Activated gamma-delta T cell (primary cell): ENCODE data around the gene UNC13B.
"Not testable (repeated sequence)": the region's sequence is repeated elsewhere in the genome, so short reads cannot be mapped to it uniquely, and the experiment has no call there.

Source experiments
- DNase-seq: peaks from one replicate; lab custom pipeline; 2025; lab: John Stamatoyannopoulos, UW

Gene UNC13B

DNA sequence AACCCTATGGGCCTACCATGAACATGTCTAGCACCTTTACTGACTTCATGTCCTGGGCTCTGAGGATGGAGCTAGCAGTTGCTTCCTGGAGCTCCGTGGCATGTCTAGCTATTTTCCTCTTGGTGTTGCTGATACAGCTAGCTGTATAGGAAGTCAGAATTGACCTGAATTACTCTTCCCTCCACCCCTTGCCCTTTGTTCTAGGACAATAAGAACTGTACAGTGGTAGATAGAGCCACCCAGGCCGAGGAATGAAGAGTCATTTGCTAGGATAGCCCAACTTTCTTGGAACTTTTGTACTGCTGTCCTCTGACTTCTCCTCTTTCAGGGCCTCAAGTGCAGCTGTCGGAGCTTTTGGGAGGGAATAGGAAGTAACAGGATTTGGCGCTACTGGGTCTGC, 218.2 kb downstream of the UNC13B start:
- no peak for DNase-seq

DNA sequence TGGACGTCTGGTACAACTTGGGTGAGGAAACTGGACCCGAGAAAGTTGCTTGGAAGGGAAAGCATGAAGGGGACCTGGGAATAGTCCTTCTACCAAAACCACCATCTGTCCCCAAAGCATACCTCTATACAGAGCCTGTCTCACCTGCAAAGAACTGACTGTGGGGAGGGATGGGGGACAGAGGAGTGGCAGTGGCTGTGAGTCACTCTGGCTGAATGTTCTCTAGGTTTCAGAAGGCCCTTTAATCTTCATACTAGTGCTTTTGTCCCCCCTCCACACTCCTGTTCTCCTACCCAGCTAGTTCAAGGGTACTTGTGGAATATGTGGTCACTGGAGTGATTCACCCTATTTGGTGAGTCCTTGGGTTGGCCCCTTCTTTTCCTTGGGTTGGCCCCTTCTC, 218.8 kb downstream of the UNC13B start:
- no peak for DNase-seq

DNA sequence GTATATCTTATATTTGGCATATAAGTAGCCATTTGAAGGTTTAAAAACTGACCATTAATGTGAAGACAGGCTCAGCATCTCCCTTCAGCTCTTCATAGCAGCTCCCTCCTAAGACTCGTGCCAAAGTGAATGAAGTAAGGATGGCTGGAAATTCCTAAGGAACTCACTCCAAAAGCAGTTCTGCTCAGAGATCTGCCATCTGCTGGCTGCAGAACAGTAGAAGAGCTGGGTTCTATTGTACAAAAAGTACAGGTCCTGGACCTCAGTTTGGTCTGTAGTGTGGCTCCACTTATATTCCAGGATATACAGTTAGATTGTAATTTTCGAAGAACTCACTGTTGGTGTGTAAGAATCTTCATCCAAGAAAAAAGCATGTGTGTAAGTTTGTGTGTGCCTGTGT, 223.2 kb downstream of the UNC13B start:
- DNase-seq: no peak

DNA sequence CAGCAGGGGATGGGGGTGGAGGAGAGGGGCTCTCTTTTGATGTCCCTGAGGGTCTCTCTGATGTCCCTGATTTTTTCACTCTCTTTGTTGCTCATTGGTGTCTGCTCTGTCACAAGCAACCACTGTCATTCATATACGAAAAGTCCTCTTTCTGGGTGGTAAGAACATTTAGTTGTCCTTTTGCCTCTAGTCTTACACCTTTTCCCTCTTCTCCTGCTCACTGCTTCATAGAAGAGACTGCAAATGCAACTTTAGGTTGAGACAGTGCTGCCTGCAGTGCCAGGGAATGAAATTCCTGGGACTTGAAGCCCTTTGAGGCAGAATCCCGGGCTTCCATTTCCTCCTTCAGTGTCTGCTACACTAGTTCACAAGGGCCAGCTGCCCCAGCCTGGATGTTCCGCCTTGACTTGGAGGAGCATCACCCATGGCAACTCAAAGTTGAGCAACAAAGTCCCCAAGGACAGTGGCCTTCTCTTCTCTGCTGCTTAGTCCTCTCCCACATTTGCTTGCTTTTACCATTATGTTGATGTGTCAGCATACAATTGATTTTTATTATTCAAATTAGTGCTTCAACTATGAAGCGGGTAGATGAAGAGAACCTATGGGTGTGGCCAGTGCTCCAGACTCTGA, 233.4 kb downstream of the UNC13B start:
- DNase-seq: no peak

DNA sequence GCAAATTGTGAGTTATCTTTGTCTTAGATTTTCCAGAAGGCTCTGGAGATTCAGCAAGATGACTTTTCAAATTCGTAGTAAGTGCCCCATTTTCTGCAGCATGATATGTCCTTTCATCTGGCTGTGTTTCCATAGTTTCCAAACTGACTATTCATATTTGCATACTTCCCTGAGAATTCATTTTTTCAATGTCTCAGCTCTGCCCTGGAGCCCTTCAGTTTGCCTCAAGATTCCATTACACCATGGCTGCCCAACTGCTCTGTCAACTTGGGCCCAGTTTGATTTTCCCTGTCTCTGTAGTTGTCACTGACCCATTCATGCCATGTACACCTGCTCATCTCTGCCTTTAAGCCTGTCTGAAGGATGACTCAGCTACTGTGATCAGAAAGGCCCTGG, 233.9 kb downstream of the UNC13B start:
- no peak for DNase-seq

DNA sequence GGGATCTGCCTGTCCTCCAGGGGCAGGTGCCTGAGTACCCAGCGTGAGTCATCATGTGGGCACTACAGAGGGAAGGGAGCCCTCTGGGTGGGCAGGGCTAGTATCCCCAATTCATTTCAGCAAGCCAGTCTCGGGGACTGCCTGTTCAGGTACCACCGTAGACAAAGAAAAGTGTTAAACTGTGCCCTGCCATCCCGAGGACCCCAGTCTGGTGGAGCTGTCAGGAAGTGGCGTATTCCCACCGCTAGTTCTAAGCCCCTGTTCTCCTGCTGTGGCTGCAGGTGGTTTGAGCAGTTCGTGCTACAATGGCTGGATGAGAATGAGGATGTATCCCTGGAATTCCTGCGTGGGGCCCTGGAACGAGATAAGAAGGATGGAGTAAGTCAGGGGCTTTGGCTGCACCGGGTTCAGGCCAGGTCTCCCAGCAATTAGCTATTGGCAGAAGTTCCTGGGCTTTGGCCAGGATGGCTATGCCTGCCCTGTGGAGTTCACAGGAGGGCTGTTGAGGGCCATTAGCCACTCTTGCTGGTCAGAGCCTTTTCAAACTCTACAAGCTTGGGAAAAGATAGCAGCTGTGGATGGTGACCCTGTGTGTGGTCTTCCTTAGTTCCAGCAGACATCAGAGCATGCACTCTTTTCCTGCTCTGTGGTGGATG, 234.9 kb downstream of the UNC13B start:
- DNase-seq: no peak

DNA sequence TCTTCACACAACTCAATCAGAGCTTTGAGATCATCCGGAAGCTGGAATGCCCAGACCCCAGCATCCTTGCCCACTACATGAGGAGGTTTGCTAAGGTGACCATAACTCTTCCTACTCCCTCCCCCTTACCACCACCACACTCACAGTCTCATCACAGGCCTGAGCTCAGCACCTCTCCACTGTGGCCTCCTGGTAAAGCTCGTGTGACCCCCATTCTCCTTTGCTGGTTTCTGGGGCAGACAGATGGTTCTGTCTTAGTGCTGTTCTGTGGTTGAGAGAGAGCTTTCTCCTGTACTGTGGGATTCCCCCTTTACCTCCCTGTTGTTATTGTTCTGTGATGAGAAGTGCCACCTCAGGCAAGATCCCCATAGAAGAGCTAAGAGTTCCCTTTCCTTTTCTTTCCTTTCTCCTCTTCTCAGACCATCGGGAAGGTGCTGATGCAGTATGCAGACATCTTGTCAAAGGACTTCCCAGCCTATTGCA, 235.4 kb downstream of the UNC13B start:
- DNase-seq: no peak

DNA sequence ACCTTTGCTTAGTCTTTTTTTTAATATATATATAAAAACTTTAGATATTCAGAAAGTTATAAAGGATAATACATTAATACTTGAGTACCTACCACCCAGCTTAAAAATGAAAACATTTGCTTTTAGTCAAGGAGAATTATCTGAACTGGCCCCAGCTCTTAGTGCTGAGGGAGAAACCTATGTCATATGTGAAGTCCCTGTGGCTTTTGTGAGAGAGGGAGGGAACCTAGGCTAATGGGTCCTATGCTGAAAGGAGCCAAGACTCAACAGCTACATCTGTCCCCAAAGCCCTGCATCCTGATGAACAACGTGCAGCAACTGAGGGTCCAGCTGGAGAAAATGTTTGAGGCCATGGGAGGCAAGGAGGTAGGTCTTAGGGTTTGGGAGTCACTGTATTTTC, 236.1 kb downstream of the UNC13B start:
- DNase-seq: no peak

DNA sequence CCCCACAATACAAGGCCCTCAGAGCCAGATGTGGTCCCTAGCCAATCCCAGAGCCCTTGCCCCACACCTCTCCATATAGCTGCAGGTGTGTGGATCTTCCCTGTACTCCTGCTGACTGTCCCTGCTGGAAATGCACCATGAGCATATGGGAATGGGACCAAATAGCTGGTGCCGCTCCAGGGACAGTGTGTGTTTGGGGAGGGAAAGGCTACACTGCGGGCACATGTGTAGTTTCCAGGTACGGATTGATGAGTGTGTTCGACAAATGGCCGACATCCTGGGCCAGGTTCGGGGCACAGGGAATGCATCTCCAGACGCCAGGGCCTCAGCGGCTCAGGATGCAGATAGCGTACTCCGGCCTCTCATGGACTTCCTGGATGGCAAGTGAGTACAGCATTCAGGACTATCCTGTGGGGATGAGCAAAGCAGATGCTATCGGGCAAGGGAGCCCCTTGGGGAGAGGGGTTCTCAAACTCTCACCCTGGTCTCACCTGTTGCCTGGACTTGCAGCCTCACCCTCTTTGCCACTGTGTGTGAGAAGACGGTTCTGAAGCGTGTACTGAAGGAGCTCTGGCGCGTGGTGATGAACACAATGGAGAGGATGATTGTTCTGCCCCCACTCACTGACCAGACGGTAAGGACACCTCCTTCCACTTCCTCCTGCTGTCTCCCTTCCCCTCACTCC, 237.0 kb downstream of the UNC13B start:
- no peak for DNase-seq

DNA sequence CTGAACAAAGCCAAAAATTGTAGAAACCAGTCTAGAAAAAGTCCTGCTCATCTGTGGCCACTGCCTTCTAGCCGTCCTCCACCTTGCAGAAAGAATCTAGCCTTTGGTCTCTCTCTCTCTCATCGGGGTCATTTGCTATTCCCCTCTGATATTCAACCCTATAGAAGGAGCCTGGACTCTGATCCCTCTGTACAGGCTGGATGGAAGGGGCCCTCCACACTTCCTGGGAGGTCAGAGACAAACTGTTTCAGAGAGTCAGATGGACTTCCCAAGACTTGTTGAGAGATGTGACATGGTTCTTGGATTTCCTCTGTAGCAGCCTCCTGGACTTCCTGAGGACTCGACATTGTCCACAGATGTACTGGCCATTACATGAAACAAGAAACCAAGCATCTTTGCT, 243.1 kb downstream of the UNC13B start:
- no peak for DNase-seq

DNA sequence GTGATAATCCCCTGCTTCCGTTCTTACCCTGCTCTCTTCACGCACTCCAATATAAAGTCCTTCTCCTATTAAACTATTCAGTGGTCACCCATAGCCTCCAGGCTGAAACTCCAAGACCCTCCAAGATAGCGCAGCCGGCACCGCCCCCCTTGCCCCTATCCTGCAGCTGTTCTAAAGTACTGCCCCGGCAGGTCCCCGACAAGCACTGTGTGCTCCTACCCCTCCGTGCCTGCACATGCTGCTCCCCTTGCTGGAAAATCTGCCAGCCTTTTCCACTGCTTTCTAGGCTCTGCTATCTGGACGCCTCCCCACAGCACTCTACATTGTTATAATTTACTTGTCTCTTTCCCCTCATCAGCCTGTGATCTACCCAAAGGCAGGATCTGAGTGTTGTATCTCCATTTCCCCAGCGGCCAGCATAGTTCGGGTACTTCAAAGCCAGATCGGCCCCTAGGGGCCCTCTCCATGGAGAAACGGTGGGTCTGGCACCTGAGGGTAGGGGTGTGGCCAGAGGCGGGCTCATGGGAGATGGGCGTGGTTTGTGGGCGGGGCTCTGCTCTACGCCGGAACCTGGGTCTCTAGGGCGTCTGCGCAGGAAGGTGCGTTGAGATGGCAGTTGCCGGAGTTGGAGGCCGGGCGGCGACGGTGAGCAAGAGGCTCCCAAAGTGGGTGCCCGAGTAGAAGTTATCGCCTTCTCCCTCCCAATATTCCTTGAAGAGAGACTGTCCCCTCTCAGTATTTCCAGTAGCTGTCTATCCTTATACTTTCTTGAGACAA, 244.6 kb downstream of the UNC13B start:
- no peak for DNase-seq

DNA sequence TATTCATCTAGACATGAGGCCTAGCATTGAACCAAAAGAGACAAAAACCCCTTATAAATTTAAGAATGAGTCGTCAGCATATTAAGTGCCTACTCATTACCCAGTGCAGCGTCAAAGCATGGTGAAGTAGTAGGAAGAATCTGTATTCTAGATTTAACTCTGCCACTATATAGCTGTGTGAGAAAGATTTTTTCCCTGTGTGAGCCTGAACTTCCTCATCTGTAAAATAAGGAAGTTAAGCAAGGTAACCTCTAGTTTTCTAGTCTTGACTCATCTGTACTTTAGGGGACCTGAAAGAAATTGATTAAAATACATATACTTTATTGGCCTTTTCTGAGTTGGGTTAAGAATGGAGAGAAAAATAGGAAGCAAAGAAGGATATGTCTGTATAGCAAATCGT, 246.0 kb downstream of the UNC13B start:
- DNase-seq: no peak

DNA sequence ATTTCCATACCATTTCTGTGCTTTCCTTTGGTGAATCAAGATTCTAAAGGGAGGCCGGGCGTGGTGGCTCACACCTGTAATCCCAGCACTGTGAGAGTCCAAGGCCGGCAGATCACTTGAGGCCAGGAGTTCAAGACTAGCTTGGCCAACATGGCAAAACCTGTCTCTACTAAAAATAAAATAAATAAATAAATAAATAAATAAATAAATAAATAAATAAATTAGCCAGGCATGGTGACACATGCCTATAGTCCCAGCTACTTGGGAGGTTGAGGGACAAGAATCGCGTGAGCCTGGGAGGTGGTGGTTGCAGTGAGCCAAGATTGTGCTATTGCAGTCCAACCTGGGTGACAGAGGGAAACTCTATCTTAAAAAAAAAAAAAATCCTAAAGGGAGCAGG, 247.6 kb downstream of the UNC13B start:
- DNase-seq: not testable (repeated sequence)

DNA sequence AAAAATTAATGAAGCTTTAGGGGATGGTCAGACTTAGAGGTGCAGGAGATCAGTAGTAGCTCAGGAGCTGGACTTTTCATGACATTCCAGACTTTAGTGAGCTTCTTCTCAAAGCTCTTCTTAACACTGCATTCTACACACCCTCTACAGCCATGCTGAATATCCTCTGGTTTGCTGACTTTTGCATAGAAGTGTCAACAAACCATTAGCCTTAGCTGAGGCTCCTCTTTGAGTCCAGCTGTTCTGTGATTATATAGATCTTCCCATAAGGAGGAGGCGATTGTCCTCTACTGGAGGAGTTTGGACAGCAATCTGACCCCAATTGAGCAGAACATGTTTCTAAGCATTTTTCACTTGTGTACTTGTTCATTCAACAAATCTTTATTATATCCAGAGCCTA, 253.1 kb downstream of the UNC13B start:
- no peak for DNase-seq

DNA sequence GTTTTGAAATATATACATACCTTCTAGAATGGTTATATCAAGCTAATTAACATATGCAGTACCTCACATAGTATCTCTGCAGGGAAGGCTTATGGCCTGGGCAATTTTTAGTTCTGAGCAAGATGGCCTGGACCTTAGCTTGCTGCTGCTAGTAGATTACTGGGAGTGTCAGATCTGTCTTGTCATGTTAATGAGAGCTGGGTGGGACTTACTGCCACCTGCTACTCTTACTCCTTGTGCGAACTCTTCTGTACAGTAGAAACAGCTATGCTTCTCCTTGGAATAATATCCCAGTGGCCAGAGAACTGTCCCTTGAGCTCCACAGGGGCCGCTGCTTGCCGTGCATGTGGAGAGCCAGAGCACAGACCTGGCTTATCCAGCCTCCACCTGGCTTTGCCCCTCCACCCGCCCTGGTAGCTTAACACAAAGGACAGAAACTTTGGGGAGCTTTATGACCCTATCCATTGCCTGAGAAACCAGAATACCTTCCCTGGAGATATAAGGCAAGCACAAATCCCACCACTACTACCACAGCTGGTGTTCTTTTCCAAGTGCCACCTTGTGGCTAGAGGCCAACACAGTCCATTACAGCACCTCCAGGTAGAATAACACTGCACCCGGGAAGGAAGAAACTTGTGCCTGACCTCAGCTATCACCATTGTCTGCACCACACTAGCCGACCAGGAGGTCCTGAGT, 253.7 kb downstream of the UNC13B start:
- DNase-seq: no peak

DNA sequence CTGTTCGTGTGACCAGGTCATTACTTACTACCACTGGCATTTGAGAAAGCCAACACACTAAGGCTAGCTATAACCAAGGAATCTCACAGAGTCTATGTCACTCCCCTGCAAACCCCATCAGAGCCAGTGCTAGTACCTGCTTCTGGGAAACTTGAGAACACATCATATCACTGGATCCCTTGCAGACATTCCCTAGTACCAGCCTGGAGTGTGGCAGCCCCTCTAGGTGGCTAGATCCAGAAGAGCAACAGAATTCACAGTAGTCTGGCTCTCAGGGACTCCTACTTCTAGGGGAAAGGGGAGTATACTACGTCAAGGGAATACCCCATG, 254.3 kb downstream of the UNC13B start:
- no peak for DNase-seq

DNA sequence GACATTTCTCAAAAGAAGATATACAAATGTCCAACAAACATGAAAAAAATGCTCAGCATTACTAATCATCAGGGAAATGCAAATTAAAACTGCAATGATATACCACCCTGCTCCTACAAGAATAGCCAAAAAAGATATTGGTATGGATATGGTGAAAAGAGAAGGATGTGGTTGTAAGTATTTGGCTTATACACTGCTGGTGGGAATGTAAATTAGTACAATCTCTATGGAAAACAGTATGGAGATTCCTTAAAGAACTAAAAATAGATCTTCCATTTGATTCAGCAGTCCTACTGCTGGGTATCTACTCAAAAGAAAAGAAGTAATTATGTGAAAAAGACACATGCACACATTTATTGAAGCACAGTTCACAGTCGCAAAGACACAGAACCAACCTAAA, 260.5 kb downstream of the UNC13B start:
- no peak for DNase-seq

DNA sequence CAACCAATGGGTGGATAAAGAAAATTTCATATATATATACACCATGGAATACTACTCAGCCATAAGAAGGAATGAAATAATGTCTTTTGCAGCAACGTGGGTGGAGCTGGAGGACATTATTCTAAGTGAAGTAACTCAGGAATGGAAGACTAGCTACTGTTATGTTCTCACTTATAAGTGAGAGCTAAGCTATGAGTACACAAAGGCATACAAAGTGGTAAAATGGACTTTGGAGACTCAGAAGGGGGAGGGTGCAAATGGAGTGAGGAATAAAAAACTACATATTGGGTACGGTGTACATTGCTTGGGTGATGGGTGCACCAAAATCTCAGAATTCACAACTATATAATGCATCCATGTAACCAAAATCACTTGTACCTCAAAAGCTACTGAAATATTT, 260.9 kb downstream of the UNC13B start:
- DNase-seq: no peak

DNA sequence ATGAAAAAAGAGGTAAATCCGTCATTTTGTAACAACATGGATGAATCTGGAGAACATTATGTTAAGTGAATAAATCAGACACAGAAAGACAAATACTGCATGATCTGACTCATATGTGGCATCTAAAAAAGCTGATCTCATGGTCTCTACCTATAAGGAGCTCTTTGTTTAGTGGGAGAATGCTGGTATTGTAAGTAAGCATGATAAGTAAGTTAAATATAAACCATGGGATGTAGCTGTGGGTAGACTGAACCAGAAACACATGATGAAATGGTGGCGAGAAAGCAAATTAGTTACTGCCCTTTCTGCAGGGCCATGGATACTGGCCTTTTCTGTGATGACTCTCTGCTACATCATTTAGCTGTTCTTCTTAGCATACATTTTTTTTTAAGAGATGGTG, 261.7 kb downstream of the UNC13B start:
- DNase-seq: no peak

DNA sequence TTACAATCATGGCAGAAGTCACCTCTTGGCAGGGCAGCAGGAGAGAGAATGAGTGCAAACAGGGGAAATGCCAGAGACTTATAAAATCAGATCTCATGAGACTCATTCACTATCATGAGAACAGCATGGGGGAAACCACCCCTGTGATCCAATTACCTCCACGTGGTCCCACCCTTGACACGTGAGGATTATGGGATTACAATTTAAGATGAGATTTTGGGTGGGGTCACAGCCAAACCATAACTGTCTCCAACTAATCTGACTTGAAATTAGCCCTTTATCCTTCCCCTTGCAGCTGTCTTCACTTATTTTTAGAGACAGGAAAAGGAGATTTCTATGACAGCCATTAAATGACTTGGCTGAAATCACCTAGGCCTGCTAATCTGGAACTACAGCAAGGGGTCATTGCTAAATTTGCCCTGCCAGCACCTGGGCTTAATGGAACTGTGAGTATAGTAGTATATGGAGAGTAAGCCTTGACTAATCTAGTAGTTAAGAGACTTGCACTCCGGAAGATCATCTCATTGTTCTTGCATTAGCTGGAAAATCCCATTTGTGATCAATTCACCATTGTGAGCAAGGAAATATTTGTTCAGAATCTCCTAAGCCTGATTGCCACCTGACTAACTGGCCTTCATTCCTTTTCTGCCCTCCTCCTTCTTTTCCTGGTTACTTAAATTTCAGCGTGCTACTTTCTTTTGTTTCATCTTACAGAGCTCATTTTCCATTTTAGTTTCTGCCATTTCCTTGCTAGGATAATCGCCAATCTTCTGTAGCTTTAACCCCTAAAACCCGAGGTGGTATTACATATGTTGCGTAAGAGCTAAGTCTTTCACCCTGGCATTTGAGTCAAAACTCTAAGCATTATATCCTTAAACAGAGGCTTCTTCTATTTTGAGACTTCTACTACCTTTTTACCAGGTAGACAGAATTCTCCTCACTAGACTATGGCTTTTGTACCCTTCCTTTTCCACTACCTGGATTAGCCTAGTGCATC, 262.8 kb downstream of the UNC13B start:
- no peak for DNase-seq

DNA sequence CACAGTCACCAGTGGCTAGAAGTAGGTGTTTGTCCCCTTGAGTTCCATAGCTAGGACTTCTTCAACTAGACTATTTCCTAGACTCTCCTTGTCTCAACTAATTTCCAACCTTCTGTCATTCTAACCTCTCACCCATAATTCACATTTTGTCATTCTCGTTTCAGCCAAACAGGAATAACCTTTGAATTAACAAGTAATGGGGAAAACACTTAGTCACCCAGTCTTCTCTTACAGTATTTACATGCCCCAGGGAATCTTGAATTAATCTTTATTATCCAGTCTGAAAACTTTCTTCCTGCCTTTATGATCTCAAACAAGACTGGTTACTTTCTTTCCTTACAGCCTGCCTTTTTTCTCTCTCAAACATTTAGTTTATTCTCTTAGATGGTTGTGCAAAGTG, 264.8 kb downstream of the UNC13B start:
- DNase-seq: no peak
